ENCODE measurements around the gene TEX12.
A peak's percentile ranks its signal among the peaks of the same experiment; 100 is the strongest.
"Not testable (repeated sequence)": the region's sequence is repeated elsewhere in the genome, so short reads cannot be mapped to it uniquely, and the experiment has no call there.

The TEX12 gene

GRCh38 chr11:112167145-112167544 lies at the start of gene TEX12:
TEX12 (plus strand) TSS chr11:112167372; CDS start chr11:112169269, 1,897 bp downstream.
- no peak for DNase-seq (ENCODE audit: low read depth)

DNA sequence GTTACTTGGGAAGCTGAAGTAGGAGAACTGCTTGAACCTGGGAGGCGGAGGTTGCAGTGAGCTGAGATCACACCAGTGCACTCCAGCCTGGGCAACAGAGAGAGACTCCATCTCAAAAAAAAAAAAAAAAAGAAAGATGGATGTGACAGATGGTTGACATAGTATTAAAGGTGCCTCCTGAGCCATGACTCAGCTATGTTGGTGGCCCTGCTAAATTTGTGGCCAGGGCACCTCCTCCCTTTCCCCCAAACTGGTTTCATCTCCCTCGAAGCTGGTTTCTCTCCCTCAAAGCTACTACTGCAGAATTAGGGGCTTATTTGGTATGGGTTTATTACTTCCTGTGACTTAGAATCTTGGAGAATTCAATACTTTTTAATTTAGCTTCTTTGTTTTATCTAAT lies 49.0 kb upstream of the TEX12 start:
- no peak for DNase-seq (ENCODE audit: low read depth)

DNA sequence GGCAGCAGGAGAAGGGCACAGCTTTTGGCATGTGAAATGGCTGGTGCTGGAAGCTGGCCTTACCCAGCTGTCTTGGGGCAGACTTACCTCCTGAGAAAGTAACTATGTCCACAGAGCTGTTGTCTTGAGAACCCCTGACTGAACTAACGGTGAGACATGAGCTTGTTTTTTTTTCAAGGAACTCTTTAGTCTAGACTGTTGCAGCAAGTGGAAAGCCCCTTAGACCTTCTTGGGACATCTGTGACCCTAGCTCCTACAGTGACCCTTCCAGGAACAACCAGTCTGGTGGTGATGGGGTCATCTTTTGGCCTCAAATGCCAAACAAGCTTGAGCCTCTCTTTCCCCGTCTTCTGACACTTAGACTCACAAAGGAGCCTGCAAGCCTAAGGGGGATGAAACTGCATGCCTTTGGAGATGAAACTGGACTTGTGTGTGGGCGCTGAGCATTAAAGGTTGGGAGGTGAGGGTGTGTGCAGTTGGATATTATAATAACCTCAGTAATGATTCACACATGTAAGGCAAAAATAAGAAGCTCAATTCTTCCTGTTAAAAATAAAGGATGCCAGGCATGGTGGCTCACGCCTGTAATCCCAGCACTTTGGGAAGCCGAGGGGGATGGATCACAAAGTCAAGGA lies 45.1 kb upstream of the TEX12 start:
- no peak for DNase-seq (ENCODE audit: low read depth)

DNA sequence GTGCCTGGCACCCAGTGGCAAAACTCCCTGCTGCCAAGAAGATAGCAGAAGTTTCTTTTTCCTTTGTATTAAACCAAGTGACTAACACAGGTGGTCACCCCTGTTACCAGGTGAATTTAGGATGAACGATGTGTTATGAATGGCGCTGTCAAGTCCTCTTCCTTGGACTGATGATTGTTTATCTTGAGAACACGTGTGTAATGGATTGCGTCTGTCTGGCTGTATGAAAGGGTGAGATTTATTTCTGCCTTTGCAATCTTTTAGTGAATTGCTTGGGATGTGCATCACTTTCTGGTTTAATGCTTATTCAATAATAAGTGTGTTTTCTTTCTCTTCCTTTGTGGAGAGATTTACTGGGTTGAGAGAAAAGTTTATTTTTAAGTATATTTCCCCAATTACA lies 44.0 kb upstream of the TEX12 start:
- no peak for DNase-seq (ENCODE audit: low read depth)

DNA sequence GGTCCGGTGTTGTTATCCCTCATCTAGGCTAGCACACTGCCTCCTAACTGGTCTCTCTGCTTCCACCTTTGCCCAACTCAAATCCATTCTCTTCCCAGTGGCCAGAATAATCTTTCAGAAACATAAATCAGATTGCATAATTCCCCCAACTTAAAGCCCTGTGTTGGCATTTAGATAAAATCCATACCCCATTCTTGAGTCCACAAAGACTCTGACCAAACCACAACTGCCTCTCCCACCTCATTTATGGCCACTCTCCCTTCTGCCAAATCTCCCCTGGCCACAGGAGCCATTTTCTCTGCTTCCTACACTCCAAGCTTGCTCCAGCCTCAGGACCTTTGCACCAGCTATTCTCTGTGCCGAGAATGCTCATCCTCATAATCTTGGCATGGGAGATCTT lies 40.1 kb upstream of the TEX12 start:
- no peak for DNase-seq (ENCODE audit: low read depth)

DNA sequence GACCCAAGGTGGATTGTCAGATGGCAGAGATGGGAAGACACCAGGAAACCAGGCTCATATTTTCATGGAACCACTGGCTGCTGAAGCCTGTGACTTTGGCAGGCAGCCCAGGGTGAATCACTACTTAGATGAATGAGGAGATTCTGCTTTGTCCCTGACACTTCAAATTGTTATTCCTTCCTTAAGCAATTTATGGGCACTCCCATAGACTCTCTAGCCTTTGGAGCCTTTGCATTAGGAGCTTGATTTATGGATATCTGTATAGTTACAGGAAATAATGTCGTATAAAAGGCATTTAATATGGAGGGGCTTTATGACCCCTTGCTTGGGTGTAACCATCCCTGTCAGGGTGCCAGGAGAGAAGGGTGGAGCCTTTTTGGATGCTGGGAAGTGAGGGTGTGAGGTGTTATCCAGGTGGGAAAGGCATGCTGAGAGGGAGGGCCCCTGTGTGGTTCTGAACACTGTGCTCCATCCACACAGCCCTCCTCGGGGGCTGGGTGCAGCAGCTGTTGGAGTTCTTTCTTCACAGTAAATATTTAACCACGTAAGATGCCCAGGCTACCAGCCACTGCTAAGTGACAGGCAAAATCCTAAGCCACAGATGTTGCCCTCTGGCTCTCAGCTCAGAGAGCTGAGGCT lies 38.6 kb upstream of the TEX12 start:
- peak; percentile 71 for DNase-seq (ENCODE audit: low read depth)

- no peak for DNase-seq (ENCODE audit: low read depth)
These were observed 37.5 kb upstream of the TEX12 start for GRCh38 chr11:112129656-112130055.

DNA sequence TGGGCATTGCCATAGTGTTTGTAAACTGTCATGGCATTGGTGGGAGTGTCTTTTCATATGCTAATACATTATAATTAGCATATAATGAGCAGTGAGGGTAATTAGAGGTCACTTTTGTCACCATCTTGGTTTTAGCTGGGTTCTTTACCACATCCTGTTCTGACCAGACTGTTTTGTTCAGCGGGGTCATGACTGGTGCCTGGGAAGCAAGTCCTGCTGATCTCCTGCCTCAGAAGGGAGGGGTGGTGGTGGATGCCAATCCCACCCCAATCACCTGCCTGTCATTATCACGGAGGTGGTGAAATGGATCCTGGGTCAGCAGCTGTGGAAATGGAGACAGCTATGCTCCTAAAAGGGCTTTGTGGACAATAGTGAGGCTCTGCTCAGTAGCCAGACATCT lies 34.4 kb upstream of the TEX12 start:
- no peak for DNase-seq (ENCODE audit: low read depth)

- no peak for DNase-seq (ENCODE audit: low read depth)
These were observed 32.7 kb upstream of the TEX12 start for GRCh38 chr11:112134473-112134872.

GRCh38 chr11:112143597-112143996 lies 23.6 kb upstream of the TEX12 start:
- DNase-seq (ENCODE audit: low read depth), result no peak

GRCh38 chr11:112150517-112150916 lies 16.7 kb upstream of the TEX12 start:
- no peak for DNase-seq (ENCODE audit: low read depth)

DNA sequence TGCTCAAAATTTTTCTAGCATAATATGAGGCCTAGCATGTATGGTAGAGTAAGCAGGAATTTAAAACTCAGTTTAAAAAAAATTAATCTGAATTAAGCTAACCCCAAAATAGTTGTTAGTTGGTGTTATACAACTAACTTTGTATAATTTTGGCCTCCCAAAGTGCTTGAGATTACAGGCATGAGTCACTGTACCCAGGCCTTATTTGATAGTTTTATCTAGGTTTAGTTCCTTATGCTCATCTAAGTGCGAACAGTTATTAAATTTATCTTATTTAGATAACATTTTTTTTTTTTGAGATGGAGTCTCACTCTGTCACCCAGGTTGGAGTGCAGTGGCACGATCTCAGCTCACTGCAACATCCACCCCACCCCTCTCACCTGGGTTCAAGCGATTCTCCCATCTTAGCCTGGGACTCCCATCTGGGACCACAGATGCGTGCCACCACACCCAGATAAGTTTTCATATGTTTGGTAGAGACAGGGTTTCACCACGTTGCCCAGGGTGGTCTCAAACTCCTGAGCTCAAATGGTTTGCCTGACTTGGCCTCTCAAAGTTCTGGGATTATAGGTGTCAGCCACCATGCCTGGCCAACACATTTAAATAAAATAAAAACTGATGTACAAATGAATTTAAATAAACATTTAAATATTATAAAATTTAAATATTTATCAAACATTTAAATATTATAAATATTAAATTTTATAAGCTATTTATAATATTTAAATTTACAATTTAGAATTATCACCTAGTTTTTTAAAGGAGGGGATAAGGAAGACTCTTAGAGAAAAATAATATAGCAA lies 10.8 kb upstream of the TEX12 start:
- no peak for DNase-seq (ENCODE audit: low read depth)

DNA sequence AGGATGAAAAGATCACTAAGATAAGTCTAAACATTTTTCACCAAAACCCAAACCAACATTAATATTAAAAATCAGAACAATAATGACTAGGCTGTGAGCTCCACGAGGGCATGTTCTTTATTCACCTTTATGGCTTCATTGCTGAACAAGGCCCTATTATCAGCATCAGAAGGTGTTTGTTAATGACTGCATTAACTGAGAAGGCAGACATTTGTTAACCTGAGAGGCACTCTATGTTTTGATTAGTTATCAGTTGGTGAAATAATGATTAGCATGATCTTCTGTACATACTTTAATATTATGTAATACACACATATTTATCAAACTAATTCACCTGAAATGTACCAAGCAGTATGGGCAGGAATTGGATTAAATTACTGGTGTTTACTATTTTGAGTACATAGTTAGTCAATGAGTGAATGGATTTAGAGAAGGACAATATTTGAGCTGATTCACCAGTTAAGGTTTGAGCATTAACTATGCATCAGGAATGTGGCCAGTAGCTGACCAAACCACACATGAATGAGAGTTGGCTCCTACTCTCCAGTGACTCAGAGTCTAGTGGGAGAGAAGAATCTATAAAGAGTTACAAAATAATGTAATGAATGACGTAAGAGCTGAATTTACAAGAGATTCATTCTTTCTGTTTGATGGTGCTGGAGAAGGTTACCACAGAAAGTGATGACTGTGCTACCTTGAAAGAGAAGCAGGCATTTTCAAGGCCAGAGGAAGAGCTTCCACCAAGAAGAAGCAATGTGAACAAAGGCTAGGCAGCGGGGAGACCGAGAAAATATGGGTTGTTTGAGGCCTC lies 10.0 kb upstream of the TEX12 start:
- peak; percentile 97 for DNase-seq (ENCODE audit: low read depth)

GRCh38 chr11:112159098-112160065 lies 7.8 kb upstream of the TEX12 start:
- DNase-seq (ENCODE audit: low read depth), result no peak

DNA sequence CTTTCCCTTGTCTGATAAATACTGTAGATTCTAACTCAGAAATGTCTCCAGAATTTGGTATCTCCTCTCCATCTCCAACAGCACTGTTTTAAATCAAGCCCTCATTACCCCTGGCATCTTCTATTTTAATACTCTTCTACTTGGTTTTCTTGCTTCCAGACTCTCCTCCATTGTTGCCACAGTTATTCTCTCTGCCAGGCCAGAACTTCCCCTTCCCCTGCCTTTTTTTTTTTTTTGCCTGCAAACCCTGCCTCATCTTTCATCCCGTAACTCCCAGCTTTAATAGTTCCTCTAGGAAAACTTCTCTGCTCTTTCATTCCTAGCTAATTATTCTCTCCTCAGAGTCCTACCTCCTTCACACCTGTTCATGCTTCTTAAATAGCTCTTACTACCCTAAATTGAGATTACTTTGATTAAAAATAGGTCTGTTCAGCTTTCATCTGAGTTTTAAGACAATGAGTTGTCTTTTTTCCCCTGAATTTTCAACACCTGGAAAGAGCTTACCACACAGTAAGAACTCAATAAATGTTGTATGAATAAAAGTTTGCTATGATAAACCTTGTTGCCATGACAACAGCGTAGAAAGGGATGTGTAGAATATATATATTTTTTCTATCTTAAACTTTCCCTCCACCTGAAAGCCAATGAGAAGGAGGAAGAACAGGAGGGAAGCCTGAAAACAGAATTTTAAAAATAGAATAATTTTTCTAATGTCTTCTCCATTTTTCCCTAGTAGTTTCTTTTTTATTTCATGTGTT lies 6.9 kb upstream of the TEX12 start:
- DNase-seq (ENCODE audit: low read depth), result no peak

DNA sequence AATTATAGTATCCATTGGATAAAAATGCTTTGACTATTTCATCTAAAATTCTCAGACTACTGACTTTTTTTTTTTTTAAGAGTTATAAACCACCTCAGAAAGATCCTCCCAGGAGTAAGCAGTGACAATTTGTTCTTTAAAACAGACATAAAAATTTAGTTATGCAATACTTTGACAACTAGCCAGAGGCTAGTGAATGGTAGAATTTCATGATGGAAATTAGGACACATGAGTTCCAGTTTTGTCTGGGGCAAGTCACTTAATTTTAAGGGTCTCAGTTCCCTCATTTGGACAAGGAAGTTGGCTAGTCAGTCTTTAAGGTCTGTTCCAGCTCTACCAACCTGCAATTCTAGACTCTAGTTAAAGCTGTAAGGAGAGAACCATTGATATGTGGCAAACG lies 6.2 kb upstream of the TEX12 start:
- no peak for DNase-seq (ENCODE audit: low read depth)

DNA sequence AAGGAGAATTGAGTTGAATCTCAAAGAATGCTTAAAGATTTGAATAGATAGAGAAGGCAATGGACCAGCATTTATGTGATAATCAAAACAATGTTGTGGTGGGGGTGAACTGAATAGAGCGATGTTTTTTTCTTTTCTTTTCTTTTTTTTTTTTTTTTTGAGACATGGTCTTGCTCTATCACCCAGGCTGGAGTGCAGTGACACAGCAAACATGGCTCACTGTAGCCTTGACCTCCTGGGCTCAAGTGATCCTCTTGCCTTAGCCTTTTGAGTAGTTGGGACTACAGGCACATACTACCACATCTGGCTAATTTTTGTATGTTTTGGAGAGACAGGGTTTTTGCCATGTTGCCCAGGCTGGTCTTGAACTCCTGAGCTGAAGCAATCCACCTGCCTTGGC lies 5.0 kb upstream of the TEX12 start:
- DNase-seq (ENCODE audit: low read depth), result not testable (repeated sequence)

DNA sequence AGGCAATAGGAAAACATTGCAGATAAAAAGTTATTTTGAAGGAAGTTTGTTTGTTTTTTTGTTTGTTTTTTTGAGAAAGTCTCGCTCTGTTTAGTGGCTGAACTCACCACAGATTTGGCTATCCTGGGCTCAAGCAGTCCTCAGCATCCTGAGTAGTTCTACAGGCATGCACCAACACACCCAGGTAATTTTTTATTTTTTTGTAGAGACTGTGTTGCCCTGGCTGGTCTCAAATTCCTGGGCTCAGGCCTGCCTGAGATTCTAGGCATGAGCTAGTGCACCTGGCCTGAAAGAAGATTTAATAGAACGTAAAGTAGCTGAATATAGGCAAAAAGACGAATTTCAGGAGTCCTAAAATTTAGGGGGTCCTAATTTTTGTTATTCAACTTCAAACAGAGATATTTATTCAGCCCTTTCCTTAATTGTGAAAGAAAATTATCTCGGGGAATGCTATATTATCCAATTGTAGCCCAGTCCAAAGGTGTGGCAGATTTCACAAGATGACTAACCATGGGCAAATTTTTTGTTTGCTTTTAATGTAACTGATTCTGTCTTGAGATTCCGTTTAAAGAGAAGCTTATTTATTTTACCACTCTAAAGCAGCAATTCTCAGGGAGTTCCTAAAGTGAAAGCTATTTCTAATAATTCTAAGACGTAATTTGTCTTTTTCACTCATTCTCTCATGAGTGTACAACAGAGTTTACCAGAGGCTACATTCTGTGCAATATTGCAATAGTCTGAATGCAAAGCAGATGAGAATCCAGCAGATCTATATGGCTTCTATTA lies 4.2 kb upstream of the TEX12 start:
- no peak for DNase-seq (ENCODE audit: low read depth)

GRCh38 chr11:112163875-112164685 lies 3.1 kb upstream of the TEX12 start, which contains the start of gene IL18:
IL18 (minus strand) TSS chr11:112164094; CDS start chr11:112155053, 9,041 bp downstream.
- DNase-seq (ENCODE audit: low read depth), result no peak
